Measurements from ENCODE around the gene OPHN1. TPM values are rescaled to one million over a fixed set of nuclear protein-coding genes. Genes with fewer than 3 reads are reported as not detected.

The OPHN1 gene
- total RNA-seq, 1 donor: 6.9 TPM

DNA sequence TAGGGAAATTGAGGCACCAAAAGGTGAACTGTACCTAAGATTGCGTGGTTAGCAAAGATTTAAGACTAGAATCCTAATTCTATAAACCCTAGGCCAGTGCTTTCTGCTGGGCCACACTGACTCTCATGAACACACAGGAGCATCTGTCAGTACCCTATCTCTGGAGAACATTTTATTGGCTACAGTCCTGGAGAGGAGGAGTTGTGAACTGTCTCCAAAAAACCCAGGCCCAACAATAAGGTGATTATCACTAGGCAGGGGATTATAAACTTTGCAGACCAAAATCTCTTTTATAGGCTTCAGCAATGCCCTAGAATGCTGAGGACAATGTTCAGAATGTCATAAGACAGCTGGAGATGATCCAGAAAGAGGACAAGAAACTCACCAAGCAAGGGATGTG lies 24.1 kb downstream of the OPHN1 start:
- no peaks in the 10 kb centered on the region for H3K36me3 ChIP-seq (ENCODE audit: insufficient read depth, low read length)
- DNase-seq (ENCODE audit: insufficient read length, low spot score, missing footprints): no peak
- no peak overlapping the region for H2AFZ ChIP-seq (ENCODE audit: low read length)
- no peaks in the 10 kb centered on the region for H3K27me3 ChIP-seq (ENCODE audit: insufficient read depth, low read length)
- TF ChIP-seq, protein P1, sequence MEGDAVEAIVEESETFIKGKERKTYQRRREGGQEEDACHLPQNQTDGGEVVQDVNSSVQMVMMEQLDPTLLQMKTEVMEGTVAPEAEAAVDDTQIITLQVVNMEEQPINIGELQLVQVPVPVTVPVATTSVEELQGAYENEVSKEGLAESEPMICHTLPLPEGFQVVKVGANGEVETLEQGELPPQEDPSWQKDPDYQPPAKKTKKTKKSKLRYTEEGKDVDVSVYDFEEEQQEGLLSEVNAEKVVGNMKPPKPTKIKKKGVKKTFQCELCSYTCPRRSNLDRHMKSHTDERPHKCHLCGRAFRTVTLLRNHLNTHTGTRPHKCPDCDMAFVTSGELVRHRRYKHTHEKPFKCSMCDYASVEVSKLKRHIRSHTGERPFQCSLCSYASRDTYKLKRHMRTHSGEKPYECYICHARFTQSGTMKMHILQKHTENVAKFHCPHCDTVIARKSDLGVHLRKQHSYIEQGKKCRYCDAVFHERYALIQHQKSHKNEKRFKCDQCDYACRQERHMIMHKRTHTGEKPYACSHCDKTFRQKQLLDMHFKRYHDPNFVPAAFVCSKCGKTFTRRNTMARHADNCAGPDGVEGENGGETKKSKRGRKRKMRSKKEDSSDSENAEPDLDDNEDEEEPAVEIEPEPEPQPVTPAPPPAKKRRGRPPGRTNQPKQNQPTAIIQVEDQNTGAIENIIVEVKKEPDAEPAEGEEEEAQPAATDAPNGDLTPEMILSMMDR (IDR thresholded peaks at IDR 0.05; ENCODE audit: extremely low read depth, low read depth, low read length): no peak
- H3K9me3 ChIP-seq (ENCODE audit: low read depth, low read length): no peaks in the 10 kb centered on the region
- no peaks in the 10 kb centered on the region for H3K4me1 ChIP-seq (ENCODE audit: insufficient read depth, low read length)
- no peaks in the 10 kb centered on the region for H3K79me2 ChIP-seq (ENCODE audit: insufficient read depth, low read length)
- no peak overlapping the region for H3K4me2 ChIP-seq (ENCODE audit: insufficient read depth, low read length)
- H3K27ac ChIP-seq (ENCODE audit: low read depth, low read length): no peak overlapping the region
- H3K4me3 ChIP-seq (ENCODE audit: insufficient read depth, low read length): no peak overlapping the region
- H4K20me1 ChIP-seq (ENCODE audit: insufficient read depth, low read length): no peaks in the 10 kb centered on the region

DNA sequence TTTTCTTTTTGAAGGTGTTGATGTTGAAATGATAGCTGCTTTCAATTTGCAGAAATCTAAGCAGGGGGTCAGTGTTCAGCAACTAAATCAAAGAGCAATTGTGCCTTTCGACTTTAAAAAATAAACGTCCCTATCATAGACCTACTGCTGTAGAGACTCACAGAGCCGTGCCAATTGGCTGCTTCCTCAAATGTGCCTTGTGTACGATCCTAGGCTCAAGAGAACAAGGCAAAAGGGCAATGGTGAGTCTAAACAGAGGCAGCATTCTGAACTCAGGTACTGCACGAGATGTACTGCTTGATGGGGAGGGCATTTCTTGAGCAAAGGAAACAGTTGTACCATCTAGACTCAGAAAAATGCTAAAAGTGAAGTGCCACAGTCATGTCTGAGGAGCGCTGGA lies 29.8 kb downstream of the OPHN1 start:
- H3K27ac ChIP-seq (ENCODE audit: low read depth, low read length): no peak overlapping the region
- H3K4me3 ChIP-seq (ENCODE audit: insufficient read depth, low read length): no peak overlapping the region
- H3K9me3 ChIP-seq (ENCODE audit: low read depth, low read length): no peaks in the 10 kb centered on the region
- H3K4me2 ChIP-seq (ENCODE audit: insufficient read depth, low read length): no peak overlapping the region
- peaks cover 6% of the 10 kb centered on the region for H3K27me3 ChIP-seq (ENCODE audit: insufficient read depth, low read length)
- H2AFZ ChIP-seq (ENCODE audit: low read length): no peak overlapping the region
- H3K4me1 ChIP-seq (ENCODE audit: insufficient read depth, low read length): no peaks in the 10 kb centered on the region
- no peaks in the 10 kb centered on the region for H4K20me1 ChIP-seq (ENCODE audit: insufficient read depth, low read length)
- DNase-seq (ENCODE audit: insufficient read length, low spot score, missing footprints): no peak
- no peaks in the 10 kb centered on the region for H3K79me2 ChIP-seq (ENCODE audit: insufficient read depth, low read length)
- TF ChIP-seq, protein P1 (IDR thresholded peaks at IDR 0.05; ENCODE audit: extremely low read depth, low read depth, low read length): no peak
- H3K36me3 ChIP-seq (ENCODE audit: insufficient read depth, low read length): no peaks in the 10 kb centered on the region

DNA sequence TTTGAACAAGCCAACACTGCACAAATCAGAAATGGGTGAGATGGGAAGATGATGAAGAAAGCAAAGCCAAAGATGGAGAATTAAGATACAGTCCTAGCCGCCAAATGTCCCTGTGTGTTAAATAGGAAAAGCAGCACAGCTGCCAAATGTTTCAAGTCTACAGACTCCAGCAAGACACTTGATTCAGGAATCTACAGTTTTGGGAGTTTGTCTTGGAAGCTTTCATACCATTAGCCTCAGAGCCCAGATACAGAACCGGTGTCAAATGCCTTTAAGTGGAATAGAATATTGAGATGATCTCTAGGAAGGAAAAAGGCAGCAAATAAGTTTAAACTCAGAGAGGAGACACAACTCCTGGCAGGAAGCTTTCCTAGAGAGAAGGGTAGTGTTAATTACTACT lies 30.3 kb downstream of the OPHN1 start:
- no peaks in the 10 kb centered on the region for H3K9me3 ChIP-seq (ENCODE audit: low read depth, low read length)
- H3K4me2 ChIP-seq (ENCODE audit: insufficient read depth, low read length): no peak overlapping the region
- peaks cover 6% of the 10 kb centered on the region for H3K27me3 ChIP-seq (ENCODE audit: insufficient read depth, low read length)
- H3K79me2 ChIP-seq (ENCODE audit: insufficient read depth, low read length): no peaks in the 10 kb centered on the region
- no peaks in the 10 kb centered on the region for H3K36me3 ChIP-seq (ENCODE audit: insufficient read depth, low read length)
- no peak overlapping the region for H3K27ac ChIP-seq (ENCODE audit: low read depth, low read length)
- no peaks in the 10 kb centered on the region for H4K20me1 ChIP-seq (ENCODE audit: insufficient read depth, low read length)
- H2AFZ ChIP-seq (ENCODE audit: low read length): no peak overlapping the region
- H3K4me1 ChIP-seq (ENCODE audit: insufficient read depth, low read length): no peaks in the 10 kb centered on the region
- TF ChIP-seq, protein P1 (IDR thresholded peaks at IDR 0.05; ENCODE audit: extremely low read depth, low read depth, low read length): no peak
- DNase-seq (ENCODE audit: insufficient read length, low spot score, missing footprints): peak; percentile 51
- no peak overlapping the region for H3K4me3 ChIP-seq (ENCODE audit: insufficient read depth, low read length)

DNA sequence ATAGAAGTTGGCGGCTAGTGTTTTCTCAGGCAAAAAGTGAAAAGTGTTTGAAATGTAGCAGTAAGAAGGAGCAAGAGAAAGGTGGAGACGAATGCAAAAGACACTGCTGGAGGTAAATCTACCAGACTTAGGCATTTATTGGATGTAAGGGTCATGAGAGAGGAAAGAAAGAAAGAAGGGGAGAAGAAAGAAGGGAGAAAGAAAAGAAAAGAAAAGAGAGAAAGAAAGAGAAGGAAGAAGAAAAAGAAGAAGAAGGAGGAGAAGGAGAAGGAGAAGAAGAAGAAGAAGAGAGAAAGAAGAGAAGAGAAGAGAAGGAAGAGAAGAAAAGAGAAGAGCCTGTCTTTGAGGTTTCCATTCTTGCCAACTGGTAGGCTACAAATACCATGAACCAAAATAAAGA lies 31.2 kb downstream of the OPHN1 start:
- Histone ChIP-seq H3K79me2 (ENCODE audit: insufficient read depth, low read length) (no peaks in the 10 kb centered on the region), H3K4me3 (ENCODE audit: insufficient read depth, low read length) (no peak overlapping the region), H3K36me3 (ENCODE audit: insufficient read depth, low read length) (no peaks in the 10 kb centered on the region), H3K27ac (ENCODE audit: low read depth, low read length) (no peak overlapping the region), H3K4me1 (ENCODE audit: insufficient read depth, low read length) (no peaks in the 10 kb centered on the region), H2AFZ (ENCODE audit: low read length) (no peak overlapping the region), H3K9me3 (ENCODE audit: low read depth, low read length) (no peaks in the 10 kb centered on the region), H4K20me1 (ENCODE audit: insufficient read depth, low read length) (no peaks in the 10 kb centered on the region), H3K27me3 (ENCODE audit: insufficient read depth, low read length) (peaks cover 6% of the 10 kb centered on the region), H3K4me2 (ENCODE audit: insufficient read depth, low read length) (no peak overlapping the region)
- TF ChIP-seq, protein P1 (IDR thresholded peaks at IDR 0.05; ENCODE audit: extremely low read depth, low read depth, low read length): no peak
- no peak for DNase-seq (ENCODE audit: insufficient read length, low spot score, missing footprints)
